CD14-positive monocyte (primary cell): ENCODE measurements around the gene BTN3A1. TPM values are rescaled to one million over a fixed set of nuclear protein-coding genes. Genes with fewer than 3 reads are reported as not detected.

Experiments
- DNase-seq, 3 donors: peaks; one replicate each; pipeline ENCODE4 v3.0.0-alpha.2; 2011 to 2022
- H2AFZ ChIP-seq: 2 replicates; pipeline ENCODE4 v1.6.0; 2012; ENCODE audit warnings: mild to moderate bottlenecking, low read depth, low read length, inconsistent platforms; ENCODE audit not compliant: insufficient read depth, poor library complexity, severe bottlenecking
- H3K27ac ChIP-seq, 2 donors: 1 replicate in 1 of 2; 2 replicates in 1 of 2; pipeline ENCODE4 v1.5.1; 2012 to 2013; ENCODE audit warnings: low read length in 2 of 2, control low read depth in 1 of 2, inconsistent platforms in 1 of 2, low read depth in 1 of 2, mild to moderate bottlenecking in 1 of 2
- H3K27me3 ChIP-seq, 2 donors: one replicate each; pipeline versions ENCODE4 v1.6.0 to v1.6.1; 2011 to 2013; ENCODE audit warnings: low read length in 2 of 2; ENCODE audit not compliant: control insufficient read depth in 2 of 2, insufficient read depth in 2 of 2
- H3K36me3 ChIP-seq, 2 donors: replicated peaks in 1 of 2; 1 replicate in 1 of 2; 2 replicates in 1 of 2; pipeline versions ENCODE4 v1.5.1 to v1.6.1; 2012 to 2013; ENCODE audit warnings: low read length in 2 of 2, control low read depth in 1 of 2, inconsistent platforms in 1 of 2, mild to moderate bottlenecking in 1 of 2; ENCODE audit not compliant: insufficient read depth in 2 of 2, control insufficient read depth in 1 of 2
- H3K4me1 ChIP-seq, 2 donors: 1 replicate in 1 of 2; 2 replicates in 1 of 2; pipeline versions ENCODE4 v1.5.1 to v1.6.1; 2012 to 2013; ENCODE audit warnings: low read length in 2 of 2, control low read depth in 1 of 2, inconsistent platforms in 1 of 2, mild to moderate bottlenecking in 1 of 2, moderate library complexity in 1 of 2; ENCODE audit not compliant: insufficient read depth in 2 of 2, control insufficient read depth in 1 of 2
- H3K4me2 ChIP-seq: replicated peaks from 2 replicates; pipeline ENCODE3; 2012; ENCODE audit warnings: low read length, moderate library complexity, mild to moderate bottlenecking; ENCODE audit not compliant: poor library complexity, severe bottlenecking; ENCODE audit errors: extremely low read depth
- H3K4me3 ChIP-seq, 3 experiments: fragments of 200-600 bp in 1 of 3; sonication (generic) in 1 of 3; replicated peaks in 1 of 3; 1 replicate in 2 of 3; 2 replicates in 1 of 3; pipeline ENCODE4 v1.5.1; 2011 to 2013; ENCODE audit warnings: low read length in 3 of 3, mild to moderate bottlenecking in 3 of 3, control low read depth in 2 of 3, low read depth in 2 of 3, inconsistent platforms in 1 of 3, moderate library complexity in 1 of 3
- H3K79me2 ChIP-seq: 2 replicates; pipeline ENCODE4 v1.6.0; 2012; ENCODE audit warnings: mild to moderate bottlenecking, control low read depth, inconsistent platforms, low read length, moderate library complexity; ENCODE audit not compliant: insufficient read depth
- H3K9ac ChIP-seq: 2 replicates; pipeline ENCODE4 v1.6.0; 2017; ENCODE audit warnings: low read length, mild to moderate bottlenecking; ENCODE audit not compliant: insufficient read depth, poor library complexity, severe bottlenecking
- H3K9me3 ChIP-seq, 2 donors: replicated peaks in 1 of 2; 1 replicate in 1 of 2; 2 replicates in 1 of 2; pipeline versions ENCODE4 v1.5.1 to v1.6.1; 2012 to 2013; ENCODE audit warnings: low read length in 2 of 2, control low read depth in 1 of 2; ENCODE audit not compliant: control insufficient read depth in 1 of 2, insufficient read depth in 1 of 2
- H4K20me1 ChIP-seq: 2 replicates; pipeline ENCODE4 v1.6.0; 2012; ENCODE audit warnings: mild to moderate bottlenecking, low read length, control low read depth, moderate library complexity; ENCODE audit not compliant: insufficient read depth
- H3K27ac Mint-ChIP-seq, 7 donors: one replicate each; pipeline ENCODE4 v1.8.0; 2020; ENCODE audit warnings: mild to moderate bottlenecking in 7 of 7, mixed read lengths in 7 of 7, moderate library complexity in 6 of 7, inconsistent platforms in 2 of 7
- H3K27me3 Mint-ChIP-seq, 3 donors: one replicate each; pipeline ENCODE4 v1.8.0; 2021 to 2022; ENCODE audit warnings: low read depth in 3 of 3, mild to moderate bottlenecking in 3 of 3, mixed read lengths in 3 of 3, moderate library complexity in 3 of 3, inconsistent platforms in 1 of 3
- H3K36me3 Mint-ChIP-seq, 2 donors: one replicate each; pipeline ENCODE4 v1.8.0; 2020; ENCODE audit warnings: mixed read lengths in 2 of 2, inconsistent platforms in 1 of 2, mild to moderate bottlenecking in 1 of 2
- H3K4me1 Mint-ChIP-seq: one replicate; pipeline ENCODE4 v1.8.0; 2020; ENCODE audit warnings: mild to moderate bottlenecking, mixed read lengths
- H3K4me3 Mint-ChIP-seq, 2 donors: one replicate each; pipeline ENCODE4 v1.8.0; 2020; ENCODE audit warnings: mild to moderate bottlenecking in 2 of 2, mixed read lengths in 2 of 2, moderate library complexity in 1 of 2
- H3K9me3 Mint-ChIP-seq, 7 donors: one replicate each; pipeline ENCODE4 v1.8.0; 2020 to 2022; ENCODE audit warnings: mixed read lengths in 7 of 7, mild to moderate bottlenecking in 6 of 7, moderate library complexity in 6 of 7, inconsistent platforms in 2 of 7
- CTCF ChIP-seq: fragments of 200-600 bp; IDR thresholded peaks from one replicate; pipeline ENCODE4 v1.8.0; 2022; ENCODE audit warnings: antibody characterized with exemption, mild to moderate bottlenecking
- WGBS: methylation state at CpG from one replicate; pipeline ENCODE4 v1.1.5; 2013; ENCODE audit warnings: missing lambda C conversion rate; ENCODE audit not compliant: insufficient coverage; 5-methylcytosine and 5-hydroxymethylcytosine counted together
- intact Hi-C, 2 donors: fragments of 100-400 bp; cut with micrococcal nuclease; formaldehyde crosslinking; loops; one replicate each; pipeline versions ENCODE4 v1.15.0 to v1.15.1; 2023
- polyA plus RNA-seq, 3 donors: library from polyadenylated mRNA; depleted of rRNA in 1 of 3; unstranded in 2 of 3; stranded (reverse) in 1 of 3; fragments of 300-500 nt in 2 of 3; fragments of >200 nt in 1 of 3; fragmentation: Illumina TruSeq in 2 of 3; gene quantifications; 1 replicate in 2 of 3; 2 replicates in 1 of 3; pipeline ENCODE4 v1.2.3, GENCODE V29; 2012 to 2021

The BTN3A1 gene
- polyA plus RNA-seq, 3 donors: 19.7 to 114 (median 25.1) TPM

- intact Hi-C loops: no loop called here
- Histone ChIP-seq H3K27me3 (no peaks in the 10 kb centered on the region), H2AFZ (no peak overlapping the region), H3K79me2 (no peaks in the 10 kb centered on the region), H3K36me3 (no peaks in the 10 kb centered on the region), H3K4me2 (no peak overlapping the region), H3K9ac (no peak overlapping the region), H3K27ac (no peak overlapping the region), H3K4me3 (no peak overlapping the region), H3K9me3 (no peaks in the 10 kb centered on the region), H3K4me1 (peaks cover 4 to 10% of the 10 kb centered on the region in 2 donors), H4K20me1 (no peaks in the 10 kb centered on the region)
- peaks cover 0 to 4% (median under 1%) of the 10 kb centered on the region in 3 donors for H3K27me3 Mint-ChIP-seq
- no peak for TF ChIP-seq CTCF
- no peaks in the 10 kb centered on the region for H3K36me3 Mint-ChIP-seq
- DNase-seq: no peak
- no peaks in the 10 kb centered on the region for H3K9me3 Mint-ChIP-seq
- peaks cover 5% of the 10 kb centered on the region for H3K4me1 Mint-ChIP-seq
- no peak overlapping the region for H3K4me3 Mint-ChIP-seq
- no peak overlapping the region for H3K27ac Mint-ChIP-seq
- WGBS: no CpG with 5 or more reads among the region's 7 CpGs
Measured at GRCh38 chr6:26358511-26358981, 43.5 kb upstream of the BTN3A1 start.

GRCh38 chr6:26359765-26360164, 42.3 kb upstream of the BTN3A1 start:
- no peaks in the 10 kb centered on the region for H3K79me2 ChIP-seq
- H3K27me3 ChIP-seq: no peaks in the 10 kb centered on the region
- intact Hi-C loops: no loop called here
- Mint-ChIP-seq H3K27ac (peak overlapping the region in 1 of 7 donors; percentile 63), H3K36me3 (no peaks in the 10 kb centered on the region), H3K4me3 (no peak overlapping the region), H3K9me3 (no peaks in the 10 kb centered on the region), H3K4me1 (peaks cover 5% of the 10 kb centered on the region), H3K27me3 (peaks cover 0 to 4% (median 0%) of the 10 kb centered on the region in 3 donors)
- H2AFZ ChIP-seq: no peak overlapping the region
- H3K27ac ChIP-seq: no peak overlapping the region
- H3K36me3 ChIP-seq: no peaks in the 10 kb centered on the region
- no peak for DNase-seq
- no peak for TF ChIP-seq CTCF
- peaks cover 13 to 19% of the 10 kb centered on the region in 2 donors for H3K4me1 ChIP-seq
- H3K9ac ChIP-seq: no peak overlapping the region
- no peaks in the 10 kb centered on the region for H4K20me1 ChIP-seq
- H3K4me2 ChIP-seq: no peak overlapping the region
- H3K9me3 ChIP-seq: no peaks in the 10 kb centered on the region
- 83% methylated on average over 1 of the region's 5 CpGs for WGBS
- H3K4me3 ChIP-seq: no peak overlapping the region
